ENCODE data around the gene DENND2D. TPM values are rescaled to one million over a fixed set of nuclear protein-coding genes. Genes with fewer than 3 reads are reported as not detected.
"Not testable (repeated sequence)": the region's sequence is repeated elsewhere in the genome, so short reads cannot be mapped to it uniquely, and the experiment has no call there.

The DENND2D gene
- total and polyA plus RNA-seq, 2 donors = 14.4 to 23.9 TPM

DNA sequence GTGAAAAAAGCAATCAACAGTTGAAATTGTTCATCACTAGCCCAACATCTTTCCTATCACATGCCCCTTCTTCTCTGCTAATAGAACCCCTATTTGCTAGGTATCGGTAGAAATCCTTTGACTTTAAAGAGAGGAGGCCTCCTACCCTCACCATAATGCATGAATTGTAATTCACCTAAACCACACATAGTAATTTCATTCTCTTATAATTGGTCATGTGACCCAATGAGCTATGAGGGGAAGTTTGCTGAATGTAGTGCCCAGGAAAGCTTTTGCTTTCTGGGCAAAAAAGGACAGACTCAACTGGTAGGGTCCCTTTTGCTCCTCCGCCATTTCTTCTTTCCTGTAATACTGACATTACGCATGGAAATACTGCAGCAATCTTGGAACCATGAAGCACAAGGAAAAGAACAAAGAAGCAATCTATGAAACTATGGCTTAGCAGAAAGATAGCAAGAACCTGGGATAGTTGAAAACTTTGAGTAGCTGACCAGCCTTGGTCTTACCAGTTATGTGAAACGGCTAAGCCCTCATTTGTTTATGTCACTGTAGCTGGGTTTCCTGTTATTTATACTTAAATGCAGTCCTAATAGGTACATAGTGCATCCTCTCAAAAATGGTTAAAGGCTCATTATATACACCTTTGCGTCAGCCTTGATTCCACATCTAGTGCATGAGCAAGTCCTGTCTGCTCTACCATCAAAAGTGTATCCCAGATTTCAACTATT, 16.9 kb upstream of the DENND2D start:
- no peak for DNase-seq (ENCODE audit: extremely low spot score)
- Histone ChIP-seq H3K27ac (ENCODE audit: low read depth) (no peak overlapping the region), H3K4me3 (ENCODE audit: low read depth, low read length) (no peak overlapping the region), H3K36me3 (ENCODE audit: insufficient read depth) (no peaks in the 10 kb centered on the region), H3K4me1 (ENCODE audit: insufficient read depth) (no peaks in the 10 kb centered on the region)
- WGBS = 66% methylated on average over 5 of the region's 5 CpGs

GRCh38 chr1:111216751-111217150, 16.3 kb upstream of the DENND2D start:
- Histone ChIP-seq H3K4me1 (ENCODE audit: insufficient read depth) (no peaks in the 10 kb centered on the region), H3K36me3 (ENCODE audit: insufficient read depth) (no peaks in the 10 kb centered on the region), H3K4me3 (ENCODE audit: low read depth, low read length) (no peak overlapping the region), H3K27ac (ENCODE audit: low read depth) (no peak overlapping the region)
- DNase-seq (ENCODE audit: extremely low spot score) = no peak
- WGBS = 85% methylated on average over 5 of the region's 5 CpGs

DNA sequence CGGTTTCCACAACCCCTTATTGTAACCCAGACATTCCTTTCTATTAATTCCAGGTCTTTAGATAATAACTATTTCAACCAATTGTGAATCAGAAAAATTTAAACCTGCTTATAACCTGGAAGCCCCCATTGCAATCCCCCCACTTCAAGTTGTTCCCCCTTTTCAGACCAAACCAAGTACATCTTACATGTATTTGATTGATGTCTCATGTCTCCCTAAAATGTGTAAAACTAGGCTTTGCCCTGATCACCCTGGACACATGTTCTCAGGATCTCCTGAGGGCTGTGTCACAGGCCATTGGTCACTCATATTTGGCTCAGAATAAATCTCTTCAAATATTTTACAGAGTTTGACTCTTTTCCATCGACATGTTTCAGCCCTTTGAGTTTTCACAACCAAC, 14.8 kb upstream of the DENND2D start:
- not testable (repeated sequence) for DNase-seq (ENCODE audit: extremely low spot score); H3K4me1 ChIP-seq (ENCODE audit: insufficient read depth); H3K4me3 ChIP-seq (ENCODE audit: low read depth, low read length); H3K36me3 ChIP-seq (ENCODE audit: insufficient read depth)
- peak overlapping the region; percentile 51 for H3K27ac ChIP-seq (ENCODE audit: low read depth)
- 84% methylated on average over 2 of the region's 2 CpGs for WGBS

GRCh38 chr1:111214884-111215283, 14.4 kb upstream of the DENND2D start:
- WGBS = 87% methylated on average over 7 of the region's 7 CpGs
- H3K4me3 ChIP-seq (ENCODE audit: low read depth, low read length) = no peak overlapping the region
- no peaks in the 10 kb centered on the region for H3K36me3 ChIP-seq (ENCODE audit: insufficient read depth)
- no peak for DNase-seq (ENCODE audit: extremely low spot score)
- H3K4me1 ChIP-seq (ENCODE audit: insufficient read depth) = no peaks in the 10 kb centered on the region
- H3K27ac ChIP-seq (ENCODE audit: low read depth) = peak overlapping the region; percentile 51

DNA sequence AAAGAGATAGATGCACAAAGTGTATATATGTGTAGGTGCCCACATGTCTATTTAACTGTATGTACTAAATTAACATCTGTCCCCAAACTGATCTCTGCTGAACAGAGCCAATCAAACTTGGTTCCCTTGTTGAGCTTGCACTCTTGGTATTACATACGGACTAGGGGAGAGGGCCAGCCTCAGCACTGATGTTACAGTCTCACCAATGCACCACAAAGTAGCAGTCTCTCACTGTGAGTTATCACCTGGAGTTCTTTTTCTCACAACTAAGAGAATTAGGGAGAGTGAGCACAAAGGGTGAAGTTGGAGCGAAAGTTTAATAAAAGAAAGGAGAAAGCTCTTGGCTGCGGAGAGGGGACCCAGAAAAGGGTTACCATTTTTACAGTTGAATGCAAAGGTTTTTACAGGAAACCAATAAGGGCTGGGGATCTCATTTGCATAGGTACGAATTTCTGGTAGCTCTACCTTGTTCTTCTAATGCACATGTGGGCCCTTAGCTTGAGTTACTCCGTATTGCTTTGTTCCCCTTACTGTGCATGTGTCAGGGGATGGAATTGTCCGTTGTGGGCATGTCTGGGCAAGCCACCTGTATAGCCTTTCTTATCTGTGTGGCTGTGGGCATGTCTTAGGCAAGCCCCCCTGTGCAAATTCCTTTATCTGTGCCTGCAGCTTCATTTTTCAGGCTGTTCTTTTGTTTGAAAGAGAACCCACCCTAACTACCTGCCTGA, 13.8 kb upstream of the DENND2D start:
- Histone ChIP-seq H3K4me3 (ENCODE audit: low read depth, low read length) (no peak overlapping the region), H3K4me1 (ENCODE audit: insufficient read depth) (no peaks in the 10 kb centered on the region), H3K27ac (ENCODE audit: low read depth) (no peak overlapping the region), H3K36me3 (ENCODE audit: insufficient read depth) (no peaks in the 10 kb centered on the region)
- 72% methylated on average over 6 of the region's 6 CpGs for WGBS
- DNase-seq (ENCODE audit: extremely low spot score) = no peak

DNA sequence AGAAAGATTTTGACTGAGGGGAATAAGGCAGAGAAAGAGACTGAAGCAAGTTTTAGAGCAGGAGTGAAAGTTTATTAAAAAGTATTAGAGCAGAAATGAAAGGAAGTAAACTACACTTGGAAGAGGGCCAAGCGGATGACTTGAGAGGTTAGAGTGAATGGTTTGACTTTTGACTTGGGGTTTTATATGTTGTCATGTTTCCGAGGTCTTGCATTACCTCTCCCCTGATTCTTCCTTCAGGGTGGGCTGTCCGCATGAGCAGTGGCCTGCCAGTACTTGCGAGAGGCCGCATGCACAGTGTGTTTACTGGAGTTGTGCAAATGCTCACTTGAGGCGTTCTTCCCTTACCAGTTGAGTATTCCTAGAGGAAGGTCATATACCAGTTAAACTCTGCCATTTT, 13.0 kb upstream of the DENND2D start:
- no peak overlapping the region for H3K4me3 ChIP-seq (ENCODE audit: low read depth, low read length)
- WGBS = 75% methylated on average over 6 of the region's 6 CpGs
- no peaks in the 10 kb centered on the region for H3K36me3 ChIP-seq (ENCODE audit: insufficient read depth)
- no peak for DNase-seq (ENCODE audit: extremely low spot score)
- H3K27ac ChIP-seq (ENCODE audit: low read depth) = no peak overlapping the region
- H3K4me1 ChIP-seq (ENCODE audit: insufficient read depth) = no peaks in the 10 kb centered on the region

- Histone ChIP-seq H3K36me3 (ENCODE audit: insufficient read depth) (no peaks in the 10 kb centered on the region), H3K4me3 (ENCODE audit: low read depth, low read length) (no peak overlapping the region), H3K4me1 (ENCODE audit: insufficient read depth) (no peaks in the 10 kb centered on the region), H3K27ac (ENCODE audit: low read depth) (peak overlapping the region; percentile 3)
- no peak for DNase-seq (ENCODE audit: extremely low spot score)
- 72% methylated on average over 5 of the region's 5 CpGs for WGBS
Observed at GRCh38 chr1:111212634-111213335, 12.3 kb upstream of the DENND2D start.

DNA sequence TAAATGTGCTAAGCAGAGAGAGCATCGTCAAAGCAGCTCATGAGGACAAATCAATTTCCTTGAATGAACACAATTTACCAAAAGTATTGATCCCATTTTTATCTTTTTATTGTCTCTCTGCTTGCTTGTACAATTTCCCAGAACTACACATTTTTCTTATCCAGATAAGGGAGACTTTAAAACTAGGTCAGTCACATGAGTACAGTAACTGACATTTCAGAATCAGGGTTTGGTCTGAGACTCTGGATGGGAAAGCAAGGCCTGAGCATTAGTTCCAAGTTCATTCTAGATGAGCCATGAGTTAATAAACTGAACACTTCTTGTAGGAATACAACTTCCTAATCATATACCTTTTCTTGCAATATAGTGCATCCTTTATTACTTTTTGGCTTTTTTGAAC, 11.5 kb upstream of the DENND2D start:
- Histone ChIP-seq H3K4me3 (ENCODE audit: low read depth, low read length) (no peak overlapping the region), H3K27ac (ENCODE audit: low read depth) (no peak overlapping the region), H3K36me3 (ENCODE audit: insufficient read depth) (no peaks in the 10 kb centered on the region), H3K4me1 (ENCODE audit: insufficient read depth) (no peaks in the 10 kb centered on the region)
- WGBS = 87% methylated on average over 1 of the region's 1 CpG
- DNase-seq (ENCODE audit: extremely low spot score) = no peak

DNA sequence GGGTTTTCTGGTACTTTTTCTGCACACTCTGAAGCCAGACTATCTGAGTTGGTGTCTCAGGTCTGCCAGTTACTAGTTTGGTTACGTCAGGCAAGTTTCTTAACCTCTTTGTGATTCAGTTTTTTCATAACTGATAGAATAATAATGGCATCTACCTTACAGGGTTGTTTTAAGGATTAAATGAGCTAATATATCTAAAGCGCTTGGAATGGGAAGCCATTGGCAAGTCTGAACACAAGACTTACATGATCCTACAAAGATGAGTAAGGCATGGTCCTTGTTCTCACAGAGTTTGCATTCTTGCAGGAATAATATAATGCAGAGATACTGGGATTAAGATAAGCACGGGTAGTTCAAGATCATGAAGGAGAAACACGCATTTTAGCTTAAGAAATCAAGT, 9.2 kb upstream of the DENND2D start:
- WGBS = 58% methylated on average over 4 of the region's 4 CpGs
- Histone ChIP-seq H3K4me1 (ENCODE audit: insufficient read depth) (no peaks in the 10 kb centered on the region), H3K4me3 (ENCODE audit: low read depth, low read length) (no peak overlapping the region), H3K36me3 (ENCODE audit: insufficient read depth) (no peaks in the 10 kb centered on the region), H3K27ac (ENCODE audit: low read depth) (no peak overlapping the region)
- DNase-seq (ENCODE audit: extremely low spot score) = no peak

DNA sequence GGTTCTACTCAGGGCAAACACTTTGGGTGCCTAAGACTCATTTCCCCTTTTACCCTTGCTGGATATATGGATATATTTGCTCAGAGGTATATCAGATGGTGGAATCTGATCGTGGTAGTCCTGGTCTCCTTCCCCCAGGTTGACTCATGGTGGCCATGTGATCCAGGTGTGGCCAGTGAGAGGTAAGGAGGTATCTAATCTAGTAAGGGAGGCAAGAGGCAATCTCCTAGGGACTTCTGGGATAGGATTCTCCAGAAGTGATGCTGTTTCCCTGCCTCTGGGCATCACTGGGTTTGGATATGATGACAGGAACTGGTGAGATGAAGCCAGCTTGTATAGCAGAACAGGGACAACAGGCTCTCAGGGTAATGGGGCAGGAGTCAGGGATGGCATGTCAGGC, 8.5 kb upstream of the DENND2D start:
- Histone ChIP-seq H3K4me1 (ENCODE audit: insufficient read depth) (no peaks in the 10 kb centered on the region), H3K4me3 (ENCODE audit: low read depth, low read length) (no peak overlapping the region), H3K36me3 (ENCODE audit: insufficient read depth) (no peaks in the 10 kb centered on the region), H3K27ac (ENCODE audit: low read depth) (no peak overlapping the region)
- no peak for DNase-seq (ENCODE audit: extremely low spot score)
- 45% methylated on average over 1 of the region's 1 CpG for WGBS

- 68% methylated on average over 2 of the region's 2 CpGs for WGBS
- Histone ChIP-seq H3K4me1 (ENCODE audit: insufficient read depth) (no peaks in the 10 kb centered on the region), H3K4me3 (ENCODE audit: low read depth, low read length) (no peak overlapping the region), H3K36me3 (ENCODE audit: insufficient read depth) (no peaks in the 10 kb centered on the region), H3K27ac (ENCODE audit: low read depth) (no peak overlapping the region)
- no peak for DNase-seq (ENCODE audit: extremely low spot score)
Observed at GRCh38 chr1:111205714-111206050, 5.2 kb upstream of the DENND2D start.

GRCh38 chr1:111204983-111205713, 4.7 kb upstream of the DENND2D start:
- no peaks in the 10 kb centered on the region for H3K4me1 ChIP-seq (ENCODE audit: insufficient read depth)
- 59% methylated on average over 9 of the region's 9 CpGs for WGBS
- no peak for DNase-seq (ENCODE audit: extremely low spot score)
- H3K27ac ChIP-seq (ENCODE audit: low read depth) = no peak overlapping the region
- no peaks in the 10 kb centered on the region for H3K36me3 ChIP-seq (ENCODE audit: insufficient read depth)
- H3K4me3 ChIP-seq (ENCODE audit: low read depth, low read length) = no peak overlapping the region

GRCh38 chr1:111204201-111204982, 3.9 kb upstream of the DENND2D start:
- no peak for DNase-seq (ENCODE audit: extremely low spot score)
- 3% methylated on average over 61 of the region's 61 CpGs for WGBS
- Histone ChIP-seq H3K4me1 (ENCODE audit: insufficient read depth) (no peaks in the 10 kb centered on the region), H3K4me3 (ENCODE audit: low read depth, low read length) (peak overlapping the region; percentile 79), H3K36me3 (ENCODE audit: insufficient read depth) (no peaks in the 10 kb centered on the region), H3K27ac (ENCODE audit: low read depth) (peak overlapping the region; percentile 91)
